CD4-positive, alpha-beta T cell treated with Interleukin-6 at 100 ng/mL for 8 hours (primary cell): ENCODE measurements around the gene ADK.
"Not testable (repeated sequence)": the region's sequence is repeated elsewhere in the genome, so short reads cannot be mapped to it uniquely, and the experiment has no call there.

Source experiments
- DNase-seq: peaks from one replicate; pipeline ENCODE4 v3.0.0-alpha.2; 2020; ENCODE audit warnings: mixed read lengths, low spot score

The ADK gene

GRCh38 chr10:74305730-74306129 lies 154.7 kb downstream of the ADK start:
- DNase-seq: no peak

DNA sequence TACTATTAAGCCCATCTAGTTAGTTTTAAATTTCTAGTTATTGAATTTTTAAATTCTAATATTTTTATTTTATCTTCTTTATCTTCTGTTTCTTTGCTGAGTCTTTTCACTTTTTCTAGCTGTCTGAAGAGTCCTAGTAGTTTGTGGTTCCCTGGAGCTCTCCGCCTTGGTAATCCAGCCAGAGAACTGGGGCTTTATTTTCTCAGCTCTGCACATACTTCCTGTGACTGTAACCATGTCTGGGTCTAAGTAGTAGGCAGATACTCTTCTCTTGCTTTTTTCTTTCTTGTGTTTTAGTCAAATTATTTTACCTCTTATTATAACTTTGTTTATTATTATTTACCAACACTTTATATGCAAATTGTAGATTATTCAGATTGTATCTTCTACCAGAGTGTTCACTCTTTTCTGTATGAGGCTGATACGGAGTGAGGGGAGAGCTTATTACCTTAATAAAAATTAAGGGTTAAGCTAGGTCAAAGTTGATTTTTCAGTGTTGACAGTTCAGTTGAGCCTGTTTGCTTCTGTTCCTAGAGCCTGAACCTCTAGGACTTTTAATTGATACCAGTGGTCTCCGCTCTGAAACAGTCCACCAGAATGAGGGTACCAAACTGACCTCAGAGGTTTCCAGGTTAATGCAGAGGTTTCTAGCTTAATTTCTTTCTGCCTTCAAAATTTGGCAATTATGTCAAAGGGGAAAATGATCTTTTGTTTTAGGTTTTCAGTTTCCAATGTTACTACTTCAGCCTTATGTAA lies 155.4 kb downstream of the ADK start:
- no peak for DNase-seq

GRCh38 chr10:74307061-74307651 lies 156.1 kb downstream of the ADK start:
- DNase-seq: no peak

GRCh38 chr10:74310652-74311257 lies 159.7 kb downstream of the ADK start:
- DNase-seq: no peak

- no peak for DNase-seq
Measured at GRCh38 chr10:74314166-74314565, 163.1 kb downstream of the ADK start.

GRCh38 chr10:74320026-74320425 lies 169.0 kb downstream of the ADK start:
- DNase-seq: no peak

DNA sequence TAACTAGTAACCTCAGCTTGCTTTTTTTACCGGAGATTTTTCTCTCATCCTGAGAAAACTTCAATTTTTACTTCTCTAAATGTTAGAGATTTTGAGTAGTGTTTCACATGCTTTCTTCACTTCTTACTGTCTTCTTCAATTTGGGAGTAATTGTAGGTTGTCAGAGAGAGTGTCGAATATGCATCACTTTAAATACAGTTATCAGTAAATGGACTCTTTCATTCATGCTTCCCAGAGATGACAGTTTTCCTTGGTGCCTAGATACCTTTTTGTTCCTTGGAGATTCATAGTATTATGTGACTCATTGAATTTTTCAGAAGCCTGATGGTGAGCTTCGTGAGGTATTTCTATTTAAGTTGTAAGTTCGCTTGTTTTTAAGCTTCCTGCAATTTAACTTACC lies 169.7 kb downstream of the ADK start:
- DNase-seq: no peak

DNA sequence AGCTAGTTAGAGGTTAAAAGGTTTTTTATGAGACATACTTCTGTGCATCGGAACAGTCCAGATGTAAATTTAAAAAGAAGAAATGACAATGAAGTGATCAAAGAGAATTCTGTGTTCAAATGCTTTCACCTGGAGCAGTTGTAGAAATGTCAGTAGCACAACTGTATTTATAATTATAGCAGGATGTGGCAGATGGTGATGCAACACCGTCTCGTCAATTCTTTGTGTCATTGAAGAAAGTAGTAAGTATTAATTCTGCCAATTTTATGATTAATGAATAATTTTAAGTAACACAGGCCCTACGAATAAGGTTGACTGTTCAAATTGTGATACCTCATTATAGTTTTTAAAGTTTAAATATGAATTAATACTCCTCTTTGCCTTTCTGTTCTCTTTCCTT lies 171.1 kb downstream of the ADK start:
- DNase-seq: no peak

GRCh38 chr10:74322565-74322964 lies 171.5 kb downstream of the ADK start:
- DNase-seq: no peak

GRCh38 chr10:74328388-74328787 lies 177.4 kb downstream of the ADK start:
- no peak for DNase-seq

DNA sequence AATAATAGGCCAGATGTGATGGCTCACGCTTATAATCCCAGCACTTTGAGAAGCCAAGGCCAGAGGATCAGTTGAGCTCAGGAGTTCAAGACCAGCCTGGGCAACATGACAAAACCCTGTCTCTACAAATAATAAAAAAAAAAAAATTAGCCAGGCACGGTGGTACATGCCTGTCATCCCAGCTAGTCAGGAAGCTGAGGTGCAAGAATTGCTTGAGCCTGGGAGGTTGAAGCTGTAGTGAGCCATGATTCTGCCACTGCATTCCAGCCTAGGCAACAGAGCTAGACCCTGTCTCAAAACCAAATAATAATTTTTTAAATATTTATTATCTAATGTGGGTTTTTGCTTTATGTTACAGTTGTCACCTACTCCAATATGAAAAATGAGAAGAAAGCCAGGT lies 178.9 kb downstream of the ADK start:
- no peak for DNase-seq

DNA sequence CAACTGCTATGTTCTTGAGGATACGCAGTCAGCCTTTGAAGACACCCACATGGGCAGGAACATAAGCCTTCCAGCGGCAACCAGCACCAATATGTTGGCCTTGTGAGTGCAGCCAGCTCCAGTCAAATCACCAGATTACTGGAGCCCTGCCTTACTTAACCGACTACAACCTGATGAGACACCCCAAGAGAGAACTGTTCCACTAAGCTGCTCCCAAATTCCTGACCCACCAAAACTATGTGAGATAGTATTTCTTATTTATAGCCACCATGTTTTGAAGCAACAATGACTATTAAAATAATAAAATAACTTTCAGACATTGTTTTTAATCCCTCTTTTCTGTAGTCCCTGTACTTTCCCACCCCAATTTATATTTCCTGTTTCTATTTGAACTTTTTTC lies 179.6 kb downstream of the ADK start:
- DNase-seq: no peak

DNA sequence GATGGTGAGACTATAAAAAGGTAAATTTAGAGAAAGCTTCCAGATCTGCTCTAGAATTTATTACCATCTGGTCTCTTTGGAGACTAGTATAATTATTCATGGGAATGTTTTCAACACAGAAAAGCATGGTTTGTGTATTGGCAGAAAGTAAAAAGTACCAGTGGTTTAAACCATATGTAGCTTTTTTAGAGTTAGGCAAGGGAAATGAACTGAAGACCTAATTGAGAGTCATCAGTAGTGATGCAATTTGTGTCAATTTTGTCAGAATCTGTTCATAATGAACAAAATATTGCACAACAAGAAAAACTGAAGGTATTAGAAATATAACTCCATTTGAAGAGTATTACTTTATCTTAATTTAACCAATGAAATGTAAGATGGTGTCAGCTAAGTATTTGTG lies 181.4 kb downstream of the ADK start:
- no peak for DNase-seq

DNA sequence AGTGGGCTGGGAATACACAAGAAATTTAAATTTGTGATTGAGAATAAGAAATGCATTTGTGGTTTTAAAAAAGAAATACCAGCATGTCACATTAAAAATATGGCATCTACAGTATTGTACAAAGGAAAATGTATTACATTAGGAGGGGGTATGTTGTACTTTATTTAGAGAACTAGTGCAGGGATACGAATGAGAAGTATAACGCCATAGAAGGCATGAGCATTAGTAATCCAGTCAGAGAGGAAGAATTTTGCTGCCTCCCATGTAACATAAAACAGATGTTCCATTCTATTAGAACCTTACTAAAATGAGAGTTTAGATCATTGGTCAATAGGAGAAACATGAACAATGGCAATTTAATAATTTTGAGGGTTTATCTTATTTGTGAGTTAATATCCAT lies 182.2 kb downstream of the ADK start:
- DNase-seq: no peak

GRCh38 chr10:74334221-74334620 lies 183.2 kb downstream of the ADK start:
- DNase-seq: no peak

DNA sequence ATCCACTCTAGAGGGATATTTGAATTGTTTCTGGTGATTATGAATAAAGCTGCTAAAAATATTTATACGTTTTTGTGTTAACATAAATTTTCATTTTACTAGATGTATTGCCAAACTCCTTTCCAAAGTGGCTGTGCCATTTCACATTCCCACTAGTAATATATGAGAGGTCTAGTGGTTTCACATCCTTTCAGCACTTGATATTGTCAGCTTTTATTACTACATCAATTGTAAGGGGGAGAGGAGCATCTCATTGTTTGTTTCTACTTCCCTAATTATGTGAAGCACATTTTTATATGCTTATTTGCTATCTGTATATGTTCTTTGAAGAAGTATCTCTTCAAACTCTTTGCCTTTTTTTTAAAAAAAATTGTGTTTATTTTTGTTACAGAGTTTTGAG lies 184.5 kb downstream of the ADK start:
- no peak for DNase-seq

GRCh38 chr10:74337330-74338016 lies 186.5 kb downstream of the ADK start:
- no peak for DNase-seq

DNA sequence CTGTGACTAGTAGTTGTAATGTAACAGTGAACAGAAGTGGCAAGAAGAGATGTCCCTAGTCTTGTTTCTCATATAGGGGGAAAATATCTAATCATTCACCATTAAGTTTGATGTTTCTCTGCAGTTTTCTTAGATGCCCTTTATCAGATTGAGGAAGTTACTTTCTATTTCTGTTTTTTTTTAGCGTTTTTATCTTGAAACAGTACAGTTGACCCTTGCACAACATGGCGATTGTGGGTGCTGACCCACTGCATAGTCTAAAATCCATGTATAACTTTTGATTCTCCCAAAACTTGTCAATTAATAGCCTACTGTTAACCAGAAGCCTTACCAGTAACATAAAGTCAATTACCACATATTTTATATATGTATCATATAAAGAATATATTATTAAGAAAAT lies 192.0 kb downstream of the ADK start:
- DNase-seq: no peak

DNA sequence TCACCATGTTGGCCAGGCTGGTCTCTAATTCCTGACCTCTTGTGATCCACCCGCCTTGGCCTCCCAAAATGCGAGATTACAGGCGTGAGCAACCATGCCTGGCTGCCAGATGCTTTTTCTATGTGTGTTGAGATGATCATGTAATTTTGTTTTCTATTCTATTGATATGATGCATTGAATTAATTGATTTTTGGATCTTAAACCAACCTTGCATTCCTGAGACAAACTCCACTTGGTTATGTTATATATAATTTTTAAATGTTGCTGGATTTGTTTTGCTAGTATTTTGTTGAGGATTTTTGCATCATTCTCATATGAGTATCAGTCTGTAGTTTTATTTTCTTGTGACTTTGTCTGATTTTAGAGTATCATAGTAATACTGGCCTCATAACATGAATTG lies 192.8 kb downstream of the ADK start:
- no peak for DNase-seq

DNA sequence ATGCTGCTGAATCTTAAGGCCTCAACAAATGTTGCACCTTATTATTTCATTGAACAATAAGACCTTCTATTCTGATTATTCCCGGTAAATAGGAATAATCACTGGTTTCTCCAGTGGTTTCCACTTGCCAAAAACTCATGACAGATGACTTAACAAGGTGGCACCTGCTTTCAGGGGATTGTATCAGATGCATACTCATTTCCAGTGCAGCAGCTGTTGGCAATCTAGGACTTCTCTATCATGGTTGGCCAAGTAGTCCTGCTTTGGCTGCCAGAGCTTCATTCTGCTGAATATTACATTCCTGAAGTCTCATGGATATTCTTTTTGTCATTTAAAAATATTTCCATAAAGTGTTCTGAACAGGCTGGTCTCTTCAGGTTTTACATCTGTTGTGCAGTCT lies 193.3 kb downstream of the ADK start:
- no peak for DNase-seq

DNA sequence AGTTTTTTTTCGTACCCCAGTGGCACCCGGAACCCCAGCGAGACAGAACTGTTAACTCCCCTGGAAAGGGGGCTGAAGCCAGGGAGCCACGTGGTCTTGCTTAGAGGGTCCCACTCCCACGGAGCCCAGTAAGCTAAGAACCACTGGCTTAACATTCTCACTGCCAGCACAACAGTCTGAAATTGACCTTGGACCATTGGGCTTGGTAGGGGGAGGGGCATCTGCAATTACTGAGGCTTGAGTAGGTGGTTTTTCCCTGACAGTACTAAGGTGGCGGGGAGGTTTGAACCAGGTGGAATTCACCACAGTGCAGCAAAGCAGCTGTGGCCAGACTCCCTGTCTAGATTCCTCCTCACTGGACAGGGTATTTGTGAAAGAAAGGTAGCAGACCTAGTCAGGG lies 196.5 kb downstream of the ADK start:
- no peak for DNase-seq

- not testable (repeated sequence) for DNase-seq
Measured at GRCh38 chr10:74353021-74353420, 202.0 kb downstream of the ADK start.

- DNase-seq: no peak
Measured at GRCh38 chr10:74361678-74362077, 210.7 kb downstream of the ADK start.
